Measurements from ENCODE around the gene TTC7B. TPM values are rescaled to one million over a fixed set of nuclear protein-coding genes. Genes with fewer than 3 reads are reported as not detected.

The TTC7B gene
- total and polyA plus RNA-seq, 10 of the 15 experiments (the other 5 are each of a cell fraction or from before 2014, with no cell fraction given), result under 0.01 to 1.1 (median 0.26) TPM; not detected in 2

GRCh38 chr14:90777830-90778485, 38.3 kb downstream of the TTC7B start:
- no peaks in the 10 kb centered on the region for H3K79me2 ChIP-seq (ENCODE audit: control insufficient read depth, insufficient read depth, low read length)
- no peak overlapping the region for H3K9ac ChIP-seq (ENCODE audit: control insufficient read depth, insufficient read depth, low read length)
- no peak for ATAC-seq
- no peak overlapping the region for H3K4me3 ChIP-seq
- no peak overlapping the region for H3K4me2 ChIP-seq (ENCODE audit: control insufficient read depth, insufficient read depth)
- H3K4me1 ChIP-seq (ENCODE audit: control insufficient read depth, insufficient read depth, low read length), result no peaks in the 10 kb centered on the region
- no peaks in the 10 kb centered on the region for H3K9me3 ChIP-seq (replicated peaks; ENCODE audit: control insufficient read depth, insufficient read depth, low read length)
- SMC1A ChIA-PET (ENCODE audit: uncharacterized antibody, unreplicated experiment), result no interaction called here
- FAIRE-seq, result no peak
- H3K27ac ChIP-seq (ENCODE audit: control insufficient read depth, insufficient read depth), result no peak overlapping the region
- BruUV-seq (replicated peaks), result no TSS peak
- no peaks in the 10 kb centered on the region for H4K20me1 ChIP-seq (ENCODE audit: control insufficient read depth, insufficient read depth)
- POLR2A ChIA-PET, result no interaction called here
- no peaks in the 10 kb centered on the region; a peak in 2 of 4 replicates for H3K27me3 ChIP-seq (replicated peaks in 1 of 2; ENCODE audit: control insufficient read depth in 2 of 2, insufficient read depth in 2 of 2, low read length in 1 of 2)
- RAD21 ChIA-PET (ENCODE audit: unreplicated experiment), result no interaction called here
- no peak for DNase-seq (ENCODE audit: low read depth, low spot score)
- 18% methylated on average over 11 of the region's 11 CpGs for WGBS (ENCODE audit: insufficient coverage, insufficient replicate concordance, low lambda C conversion rate, missing lambda C conversion rate)
- no peak for TF ChIP-seq SMARCA5 (IDR thresholded peaks at IDR 0.05)
- no peak for TF ChIP-seq DPF2 (IDR thresholded peaks at IDR 0.05)
- CTCF ChIA-PET, result no interaction called here
- no peak overlapping the region for H2AFZ ChIP-seq (ENCODE audit: control insufficient read depth, low read depth, low read length)
- intact Hi-C loops (cut with micrococcal nuclease; ENCODE audit: unreplicated experiment), result no loop called here
- in situ Hi-C loops (cut with MboI), result no loop called here
- no peaks in the 10 kb centered on the region for H3K36me3 ChIP-seq (ENCODE audit: control insufficient read depth in 2 of 2, insufficient read depth in 2 of 2, low read length in 1 of 2)

- Histone ChIP-seq H3K9me3 (replicated peaks; ENCODE audit: control insufficient read depth, insufficient read depth, low read length) (no peaks in the 10 kb centered on the region), H3K27me3 (replicated peaks in 1 of 2; ENCODE audit: control insufficient read depth in 2 of 2, insufficient read depth in 2 of 2, low read length in 1 of 2) (no peaks in the 10 kb centered on the region; a peak in 1 of 4 replicates), H4K20me1 (ENCODE audit: control insufficient read depth, insufficient read depth) (no peaks in the 10 kb centered on the region), H3K9ac (ENCODE audit: control insufficient read depth, insufficient read depth, low read length) (no peak overlapping the region), H3K36me3 (ENCODE audit: control insufficient read depth in 2 of 2, insufficient read depth in 2 of 2, low read length in 1 of 2) (no peaks in the 10 kb centered on the region), H3K4me2 (ENCODE audit: control insufficient read depth, insufficient read depth) (no peak overlapping the region), H3K4me3 (no peak overlapping the region), H3K27ac (ENCODE audit: control insufficient read depth, insufficient read depth) (no peak overlapping the region), H3K4me1 (ENCODE audit: control insufficient read depth, insufficient read depth, low read length) (no peaks in the 10 kb centered on the region), H2AFZ (ENCODE audit: control insufficient read depth, low read depth, low read length) (no peak overlapping the region), H3K79me2 (ENCODE audit: control insufficient read depth, insufficient read depth, low read length) (no peaks in the 10 kb centered on the region)
- ChIA-PET RAD21 (ENCODE audit: unreplicated experiment) (no interaction called here), SMC1A (ENCODE audit: uncharacterized antibody, unreplicated experiment) (interaction anchor here (0.8 kb wide), 1 partner anchor 18 kb away, joined by 3 read pairs; no protein-coding TSS in a partner anchor), POLR2A (no interaction called here), CTCF (interaction anchor here (1.6 kb wide), 1 partner anchor 17 kb away, joined by 3 read pairs; no protein-coding TSS in a partner anchor)
- BruUV-seq (replicated peaks), result no TSS peak
- TF ChIP-seq CBX3 (IDR thresholded peaks at IDR 0.05; ENCODE audit: borderline replicate concordance, low read depth), result no peak
- TF ChIP-seq MTA2 (IDR thresholded peaks at IDR 0.05; ENCODE audit: low read depth), result no peak
- TF ChIP-seq BCL3 (IDR thresholded peaks at IDR 0.05; ENCODE audit: borderline replicate concordance, insufficient read depth, low read depth, low read length, poor library complexity, severe bottlenecking), result no peak
- in situ Hi-C loops (cut with MboI) (no loop called here), intact Hi-C loops (cut with micrococcal nuclease; ENCODE audit: unreplicated experiment) (no loop called here)
- ATAC-seq, result no peak
- WGBS (ENCODE audit: insufficient coverage, insufficient replicate concordance, low lambda C conversion rate, missing lambda C conversion rate), result 30% methylated on average over 2 of the region's 2 CpGs
- no peak for FAIRE-seq
- no peak for DNase-seq (ENCODE audit: low read depth, low spot score)
These were observed 38.9 kb downstream of the TTC7B start for GRCh38 chr14:90777358-90777757.
